GM23338 (cell line): Measurements from ENCODE around the gene SSTR5.

Experiments
- CREB1 ChIP-seq: fragments of 250-450 bp; sonication (Bioruptor Pico); IDR thresholded peaks from 2 replicates; pipeline ENCODE4 v1.5.0; 2020; ENCODE audit warnings: low read depth, mild to moderate bottlenecking, moderate library complexity
- EZH2 ChIP-seq: fragments of 200-600 bp; sonication (generic); IDR thresholded peaks from one replicate; pipeline ENCODE4 v1.8.0; 2017; ENCODE audit warnings: antibody characterized with exemption, mild to moderate bottlenecking, low read depth; ENCODE audit not compliant: unreplicated experiment
- EZH2phosphoT487 ChIP-seq: fragments of 200-600 bp; sonication (generic); IDR thresholded peaks from one replicate; pipeline ENCODE4 v1.8.1; 2018; ENCODE audit warnings: antibody characterized with exemption; ENCODE audit not compliant: unreplicated experiment
- JUNB ChIP-seq: IDR thresholded peaks from one replicate; pipeline ENCODE4 v1.6.1; 2016; ENCODE audit warnings: antibody characterized with exemption; ENCODE audit not compliant: unreplicated experiment
- NANOG ChIP-seq: IDR thresholded peaks from 2 replicates; pipeline ENCODE4 v1.6.1; 2016; ENCODE audit warnings: antibody characterized with exemption, borderline replicate concordance
- POLR2AphosphoS5 ChIP-seq: IDR thresholded peaks from 2 replicates; pipeline ENCODE4 v1.6.1; 2016; ENCODE audit warnings: antibody characterized with exemption, low read depth
- ZNF114 ChIP-seq: fragments of 250-450 bp; sonication (Bioruptor Pico); IDR thresholded peaks from 2 replicates; pipeline ENCODE4 v1.5.0; 2020; ENCODE audit warnings: mild to moderate bottlenecking, moderate library complexity
- ZNF331 ChIP-seq: fragments of 250-450 bp; sonication (Bioruptor Pico); IDR thresholded peaks from 2 replicates; pipeline ENCODE4 v1.5.0; 2020; ENCODE audit warnings: low read depth, mild to moderate bottlenecking, moderate library complexity
- TF ChIP-seq, protein P1 (sequence below), 2 experiments: fragments of 200-600 bp in 1 of 2; sonication (generic) in 1 of 2; conservative IDR thresholded peaks; 2 replicates each; pipeline versions ENCODE4 v1.5.1 to v1.6.1; 2016 to 2017; ENCODE audit warnings: antibody characterized with exemption in 2 of 2, low read depth in 2 of 2, mild to moderate bottlenecking in 2 of 2, moderate library complexity in 1 of 2
- TF ChIP-seq, protein P2 (sequence below): IDR thresholded peaks from one replicate; pipeline ENCODE4 v1.6.1; 2018; ENCODE audit warnings: antibody characterized with exemption; ENCODE audit not compliant: unreplicated experiment
- TF ChIP-seq, protein P3 (sequence below): fragments of 250-450 bp; sonication (Bioruptor Pico); IDR thresholded peaks from 2 replicates; pipeline ENCODE4 v1.5.0; 2020; ENCODE audit warnings: mild to moderate bottlenecking, moderate library complexity

DNA sequence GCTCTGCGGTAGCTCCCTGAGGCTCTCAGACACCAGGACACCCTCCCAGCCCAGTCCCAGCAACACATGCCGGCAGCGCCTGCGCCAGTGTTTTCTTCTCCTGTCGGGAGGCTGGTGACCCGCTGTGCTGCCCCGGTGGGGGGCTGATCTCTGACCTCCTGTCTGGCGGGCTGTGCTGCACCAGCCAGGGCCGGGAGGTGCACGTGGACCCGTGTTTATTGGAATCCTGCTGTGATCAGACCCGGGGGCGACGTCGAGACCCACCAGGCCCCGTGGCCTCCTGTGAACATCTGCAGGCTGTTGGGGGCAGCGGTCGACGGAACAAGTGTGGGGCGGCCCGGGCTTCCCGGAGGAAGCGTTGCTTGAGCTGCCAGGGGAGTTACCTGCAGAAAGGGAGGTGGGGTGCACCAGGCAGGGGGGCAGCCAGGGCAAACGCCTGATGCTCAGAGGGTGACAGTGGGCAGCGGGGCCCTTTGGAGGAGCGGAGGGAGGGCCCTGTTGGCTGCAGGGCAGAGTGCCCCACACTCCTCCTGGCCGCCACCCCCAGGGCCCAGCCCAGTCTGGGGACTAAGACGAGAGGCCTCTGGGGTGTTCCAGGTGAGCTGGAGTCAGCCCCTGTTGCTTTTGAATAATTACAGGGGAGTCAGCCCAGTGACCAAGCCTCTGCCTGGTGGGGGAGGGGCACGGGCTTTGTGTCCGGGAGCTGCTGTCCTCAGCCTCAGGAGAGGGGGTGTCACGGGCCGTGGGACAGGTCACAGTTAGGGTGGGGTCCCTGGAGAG is 2.3 kb upstream of the SSTR5 start:
- TF ChIP-seq, protein P1, sequence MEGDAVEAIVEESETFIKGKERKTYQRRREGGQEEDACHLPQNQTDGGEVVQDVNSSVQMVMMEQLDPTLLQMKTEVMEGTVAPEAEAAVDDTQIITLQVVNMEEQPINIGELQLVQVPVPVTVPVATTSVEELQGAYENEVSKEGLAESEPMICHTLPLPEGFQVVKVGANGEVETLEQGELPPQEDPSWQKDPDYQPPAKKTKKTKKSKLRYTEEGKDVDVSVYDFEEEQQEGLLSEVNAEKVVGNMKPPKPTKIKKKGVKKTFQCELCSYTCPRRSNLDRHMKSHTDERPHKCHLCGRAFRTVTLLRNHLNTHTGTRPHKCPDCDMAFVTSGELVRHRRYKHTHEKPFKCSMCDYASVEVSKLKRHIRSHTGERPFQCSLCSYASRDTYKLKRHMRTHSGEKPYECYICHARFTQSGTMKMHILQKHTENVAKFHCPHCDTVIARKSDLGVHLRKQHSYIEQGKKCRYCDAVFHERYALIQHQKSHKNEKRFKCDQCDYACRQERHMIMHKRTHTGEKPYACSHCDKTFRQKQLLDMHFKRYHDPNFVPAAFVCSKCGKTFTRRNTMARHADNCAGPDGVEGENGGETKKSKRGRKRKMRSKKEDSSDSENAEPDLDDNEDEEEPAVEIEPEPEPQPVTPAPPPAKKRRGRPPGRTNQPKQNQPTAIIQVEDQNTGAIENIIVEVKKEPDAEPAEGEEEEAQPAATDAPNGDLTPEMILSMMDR (conservative IDR thresholded peaks at IDR 0.05; ENCODE audit: low read depth in 2 of 2), result no peak
- no peak for TF ChIP-seq CREB1 (CRISPR knock-in tag)
- TF ChIP-seq EZH2, result no peak
- no peak for TF ChIP-seq POLR2AphosphoS5
- TF ChIP-seq, protein P2, sequence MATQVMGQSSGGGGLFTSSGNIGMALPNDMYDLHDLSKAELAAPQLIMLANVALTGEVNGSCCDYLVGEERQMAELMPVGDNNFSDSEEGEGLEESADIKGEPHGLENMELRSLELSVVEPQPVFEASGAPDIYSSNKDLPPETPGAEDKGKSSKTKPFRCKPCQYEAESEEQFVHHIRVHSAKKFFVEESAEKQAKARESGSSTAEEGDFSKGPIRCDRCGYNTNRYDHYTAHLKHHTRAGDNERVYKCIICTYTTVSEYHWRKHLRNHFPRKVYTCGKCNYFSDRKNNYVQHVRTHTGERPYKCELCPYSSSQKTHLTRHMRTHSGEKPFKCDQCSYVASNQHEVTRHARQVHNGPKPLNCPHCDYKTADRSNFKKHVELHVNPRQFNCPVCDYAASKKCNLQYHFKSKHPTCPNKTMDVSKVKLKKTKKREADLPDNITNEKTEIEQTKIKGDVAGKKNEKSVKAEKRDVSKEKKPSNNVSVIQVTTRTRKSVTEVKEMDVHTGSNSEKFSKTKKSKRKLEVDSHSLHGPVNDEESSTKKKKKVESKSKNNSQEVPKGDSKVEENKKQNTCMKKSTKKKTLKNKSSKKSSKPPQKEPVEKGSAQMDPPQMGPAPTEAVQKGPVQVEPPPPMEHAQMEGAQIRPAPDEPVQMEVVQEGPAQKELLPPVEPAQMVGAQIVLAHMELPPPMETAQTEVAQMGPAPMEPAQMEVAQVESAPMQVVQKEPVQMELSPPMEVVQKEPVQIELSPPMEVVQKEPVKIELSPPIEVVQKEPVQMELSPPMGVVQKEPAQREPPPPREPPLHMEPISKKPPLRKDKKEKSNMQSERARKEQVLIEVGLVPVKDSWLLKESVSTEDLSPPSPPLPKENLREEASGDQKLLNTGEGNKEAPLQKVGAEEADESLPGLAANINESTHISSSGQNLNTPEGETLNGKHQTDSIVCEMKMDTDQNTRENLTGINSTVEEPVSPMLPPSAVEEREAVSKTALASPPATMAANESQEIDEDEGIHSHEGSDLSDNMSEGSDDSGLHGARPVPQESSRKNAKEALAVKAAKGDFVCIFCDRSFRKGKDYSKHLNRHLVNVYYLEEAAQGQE, result no peak
- TF ChIP-seq, protein P3, sequence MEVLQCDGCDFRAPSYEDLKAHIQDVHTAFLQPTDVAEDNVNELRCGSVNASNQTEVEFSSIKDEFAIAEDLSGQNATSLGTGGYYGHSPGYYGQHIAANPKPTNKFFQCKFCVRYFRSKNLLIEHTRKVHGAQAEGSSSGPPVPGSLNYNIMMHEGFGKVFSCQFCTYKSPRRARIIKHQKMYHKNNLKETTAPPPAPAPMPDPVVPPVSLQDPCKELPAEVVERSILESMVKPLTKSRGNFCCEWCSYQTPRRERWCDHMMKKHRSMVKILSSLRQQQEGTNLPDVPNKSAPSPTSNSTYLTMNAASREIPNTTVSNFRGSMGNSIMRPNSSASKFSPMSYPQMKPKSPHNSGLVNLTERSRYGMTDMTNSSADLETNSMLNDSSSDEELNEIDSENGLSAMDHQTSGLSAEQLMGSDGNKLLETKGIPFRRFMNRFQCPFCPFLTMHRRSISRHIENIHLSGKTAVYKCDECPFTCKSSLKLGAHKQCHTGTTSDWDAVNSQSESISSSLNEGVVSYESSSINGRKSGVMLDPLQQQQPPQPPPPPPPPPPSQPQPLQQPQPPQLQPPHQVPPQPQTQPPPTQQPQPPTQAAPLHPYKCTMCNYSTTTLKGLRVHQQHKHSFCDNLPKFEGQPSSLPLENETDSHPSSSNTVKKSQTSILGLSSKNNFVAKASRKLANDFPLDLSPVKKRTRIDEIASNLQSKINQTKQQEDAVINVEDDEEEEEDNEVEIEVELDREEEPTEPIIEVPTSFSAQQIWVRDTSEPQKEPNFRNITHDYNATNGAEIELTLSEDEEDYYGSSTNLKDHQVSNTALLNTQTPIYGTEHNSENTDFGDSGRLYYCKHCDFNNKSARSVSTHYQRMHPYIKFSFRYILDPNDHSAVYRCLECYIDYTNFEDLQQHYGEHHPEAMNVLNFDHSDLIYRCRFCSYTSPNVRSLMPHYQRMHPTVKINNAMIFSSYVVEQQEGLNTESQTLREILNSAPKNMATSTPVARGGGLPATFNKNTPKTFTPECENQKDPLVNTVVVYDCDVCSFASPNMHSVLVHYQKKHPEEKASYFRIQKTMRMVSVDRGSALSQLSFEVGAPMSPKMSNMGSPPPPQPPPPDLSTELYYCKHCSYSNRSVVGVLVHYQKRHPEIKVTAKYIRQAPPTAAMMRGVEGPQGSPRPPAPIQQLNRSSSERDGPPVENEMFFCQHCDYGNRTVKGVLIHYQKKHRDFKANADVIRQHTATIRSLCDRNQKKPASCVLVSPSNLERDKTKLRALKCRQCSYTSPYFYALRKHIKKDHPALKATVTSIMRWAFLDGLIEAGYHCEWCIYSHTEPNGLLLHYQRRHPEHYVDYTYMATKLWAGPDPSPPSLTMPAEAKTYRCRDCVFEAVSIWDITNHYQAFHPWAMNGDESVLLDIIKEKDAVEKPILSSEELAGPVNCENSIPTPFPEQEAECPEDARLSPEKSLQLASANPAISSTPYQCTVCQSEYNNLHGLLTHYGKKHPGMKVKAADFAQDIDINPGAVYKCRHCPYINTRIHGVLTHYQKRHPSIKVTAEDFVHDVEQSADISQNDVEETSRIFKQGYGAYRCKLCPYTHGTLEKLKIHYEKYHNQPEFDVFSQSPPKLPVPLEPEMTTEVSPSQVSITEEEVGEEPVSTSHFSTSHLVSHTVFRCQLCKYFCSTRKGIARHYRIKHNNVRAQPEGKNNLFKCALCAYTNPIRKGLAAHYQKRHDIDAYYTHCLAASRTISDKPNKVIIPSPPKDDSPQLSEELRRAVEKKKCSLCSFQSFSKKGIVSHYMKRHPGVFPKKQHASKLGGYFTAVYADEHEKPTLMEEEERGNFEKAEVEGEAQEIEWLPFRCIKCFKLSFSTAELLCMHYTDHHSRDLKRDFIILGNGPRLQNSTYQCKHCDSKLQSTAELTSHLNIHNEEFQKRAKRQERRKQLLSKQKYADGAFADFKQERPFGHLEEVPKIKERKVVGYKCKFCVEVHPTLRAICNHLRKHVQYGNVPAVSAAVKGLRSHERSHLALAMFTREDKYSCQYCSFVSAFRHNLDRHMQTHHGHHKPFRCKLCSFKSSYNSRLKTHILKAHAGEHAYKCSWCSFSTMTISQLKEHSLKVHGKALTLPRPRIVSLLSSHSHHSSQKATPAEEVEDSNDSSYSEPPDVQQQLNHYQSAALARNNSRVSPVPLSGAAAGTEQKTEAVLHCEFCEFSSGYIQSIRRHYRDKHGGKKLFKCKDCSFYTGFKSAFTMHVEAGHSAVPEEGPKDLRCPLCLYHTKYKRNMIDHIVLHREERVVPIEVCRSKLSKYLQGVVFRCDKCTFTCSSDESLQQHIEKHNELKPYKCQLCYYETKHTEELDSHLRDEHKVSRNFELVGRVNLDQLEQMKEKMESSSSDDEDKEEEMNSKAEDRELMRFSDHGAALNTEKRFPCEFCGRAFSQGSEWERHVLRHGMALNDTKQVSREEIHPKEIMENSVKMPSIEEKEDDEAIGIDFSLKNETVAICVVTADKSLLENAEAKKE (CRISPR knock-in tag), result no peak
- no peak for TF ChIP-seq NANOG
- TF ChIP-seq JUNB, result no peak
- TF ChIP-seq ZNF331 (CRISPR knock-in tag), result no peak
- TF ChIP-seq ZNF114 (CRISPR knock-in tag), result no peak
- no peak for TF ChIP-seq EZH2phosphoT487
